GM12874 (cell line): ENCODE measurements around the gene DAPK2.

Source experiments
- TF ChIP-seq, protein P1 (sequence below): IDR thresholded peaks from 2 replicates; pipeline ENCODE4 v1.5.1; 2011; ENCODE audit warnings: low read depth, mild to moderate bottlenecking, control low read depth, low read length, moderate library complexity; ENCODE audit not compliant: insufficient read depth

Gene DAPK2

DNA sequence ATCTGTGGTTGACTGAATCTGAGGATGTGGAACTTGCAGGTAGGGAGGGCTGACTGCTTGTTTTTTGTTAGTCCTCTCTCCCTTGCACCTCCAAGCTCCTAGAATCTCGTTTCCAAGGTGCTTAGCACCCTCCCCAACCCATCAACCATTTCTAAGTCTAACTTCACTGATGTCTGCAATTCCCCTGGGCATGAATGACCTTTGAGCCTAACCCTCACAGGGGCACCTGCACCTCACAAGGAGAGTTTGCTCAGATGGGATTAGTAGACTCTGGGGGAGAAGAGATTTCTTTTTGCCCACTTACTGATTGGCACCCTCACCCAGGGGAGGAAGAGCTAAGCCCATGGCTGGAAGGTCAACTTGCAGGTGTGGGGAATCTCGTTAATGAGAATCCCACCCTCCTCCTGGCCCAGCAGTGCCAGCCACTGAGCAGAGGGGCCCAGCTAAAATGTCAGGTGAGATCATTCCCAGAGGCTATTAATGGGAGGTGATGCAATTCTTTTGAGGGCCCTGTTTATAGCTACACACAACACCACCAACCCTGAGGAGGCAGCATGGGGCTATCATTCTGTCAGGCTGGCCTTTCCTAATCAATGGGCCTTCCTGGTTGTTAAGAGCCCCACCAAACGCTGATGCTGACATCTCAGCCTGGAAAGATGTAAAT lies 130.9 kb downstream of the DAPK2 start:
- TF ChIP-seq, protein P1, sequence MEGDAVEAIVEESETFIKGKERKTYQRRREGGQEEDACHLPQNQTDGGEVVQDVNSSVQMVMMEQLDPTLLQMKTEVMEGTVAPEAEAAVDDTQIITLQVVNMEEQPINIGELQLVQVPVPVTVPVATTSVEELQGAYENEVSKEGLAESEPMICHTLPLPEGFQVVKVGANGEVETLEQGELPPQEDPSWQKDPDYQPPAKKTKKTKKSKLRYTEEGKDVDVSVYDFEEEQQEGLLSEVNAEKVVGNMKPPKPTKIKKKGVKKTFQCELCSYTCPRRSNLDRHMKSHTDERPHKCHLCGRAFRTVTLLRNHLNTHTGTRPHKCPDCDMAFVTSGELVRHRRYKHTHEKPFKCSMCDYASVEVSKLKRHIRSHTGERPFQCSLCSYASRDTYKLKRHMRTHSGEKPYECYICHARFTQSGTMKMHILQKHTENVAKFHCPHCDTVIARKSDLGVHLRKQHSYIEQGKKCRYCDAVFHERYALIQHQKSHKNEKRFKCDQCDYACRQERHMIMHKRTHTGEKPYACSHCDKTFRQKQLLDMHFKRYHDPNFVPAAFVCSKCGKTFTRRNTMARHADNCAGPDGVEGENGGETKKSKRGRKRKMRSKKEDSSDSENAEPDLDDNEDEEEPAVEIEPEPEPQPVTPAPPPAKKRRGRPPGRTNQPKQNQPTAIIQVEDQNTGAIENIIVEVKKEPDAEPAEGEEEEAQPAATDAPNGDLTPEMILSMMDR: no peak

DNA sequence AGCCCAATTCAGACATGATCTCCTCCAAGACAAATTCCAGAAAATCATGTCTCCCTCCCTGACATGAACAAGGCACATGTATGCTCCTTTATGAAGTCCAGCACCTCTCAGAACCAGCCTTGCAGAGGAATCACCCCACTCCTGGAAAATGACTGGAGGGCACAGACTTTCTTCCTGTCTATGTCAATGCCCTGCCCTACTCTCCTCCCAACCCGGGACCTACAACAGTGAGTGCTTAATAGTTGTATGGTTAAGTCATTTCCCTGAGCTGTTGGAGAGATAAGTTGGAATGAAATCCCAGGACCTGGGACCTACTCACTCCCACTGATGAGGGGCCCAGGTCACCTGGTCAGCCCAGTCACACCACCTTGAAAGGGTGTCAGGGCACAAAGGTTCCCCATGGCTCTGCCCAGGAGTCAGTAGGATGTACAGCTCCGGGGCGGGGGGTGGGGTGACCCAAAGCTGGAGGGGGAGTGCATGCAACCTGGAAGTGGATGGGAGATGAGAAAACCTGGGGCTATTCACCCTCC lies 132.4 kb downstream of the DAPK2 start:
- TF ChIP-seq, protein P1: no peak

DNA sequence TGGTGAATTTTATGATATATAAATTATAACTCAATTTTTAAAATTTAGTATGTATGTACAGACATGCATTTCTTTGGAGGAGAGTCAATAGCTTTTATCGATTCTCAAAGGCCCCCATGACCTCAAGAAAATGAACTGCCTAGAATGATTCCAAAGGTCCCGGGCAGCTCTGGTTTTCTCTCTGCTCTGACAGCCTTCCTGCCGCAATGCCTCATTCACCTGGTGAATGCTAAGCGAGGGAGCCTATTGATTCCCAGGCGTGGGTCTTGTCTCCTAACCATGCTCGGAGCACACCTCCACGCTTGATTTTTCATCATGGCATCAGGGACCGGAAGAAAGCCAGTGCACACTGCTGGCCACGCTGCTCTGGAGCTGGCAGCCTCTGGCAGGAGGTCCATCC lies 132.9 kb downstream of the DAPK2 start:
- TF ChIP-seq, protein P1: no peak

DNA sequence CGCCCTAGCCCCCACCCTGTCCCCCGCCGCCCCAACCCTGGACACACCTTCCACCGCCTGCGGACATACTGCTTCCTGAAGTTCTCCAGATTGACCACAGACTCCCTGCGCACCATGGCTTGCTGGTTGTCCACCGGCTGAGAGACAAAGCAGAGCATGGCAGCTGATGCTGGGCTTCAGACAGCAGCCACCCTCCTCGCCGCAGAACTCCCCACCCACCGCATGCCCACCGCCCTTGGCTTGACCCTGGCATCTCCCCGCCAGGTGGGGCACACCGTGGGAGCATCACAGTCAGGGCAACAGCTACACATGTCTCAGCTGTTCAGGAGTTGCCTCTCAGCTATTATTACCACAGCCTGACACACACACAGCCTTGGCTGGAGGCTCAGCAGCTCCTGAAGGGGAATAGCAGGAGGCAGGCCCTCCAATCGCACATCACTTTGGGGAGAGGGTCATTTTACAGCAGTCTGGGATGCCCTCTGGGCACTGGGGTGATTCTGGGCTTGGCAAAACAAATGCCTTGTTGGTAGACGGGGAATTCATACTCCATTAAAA lies 134.1 kb downstream of the DAPK2 start:
- TF ChIP-seq, protein P1: no peak

DNA sequence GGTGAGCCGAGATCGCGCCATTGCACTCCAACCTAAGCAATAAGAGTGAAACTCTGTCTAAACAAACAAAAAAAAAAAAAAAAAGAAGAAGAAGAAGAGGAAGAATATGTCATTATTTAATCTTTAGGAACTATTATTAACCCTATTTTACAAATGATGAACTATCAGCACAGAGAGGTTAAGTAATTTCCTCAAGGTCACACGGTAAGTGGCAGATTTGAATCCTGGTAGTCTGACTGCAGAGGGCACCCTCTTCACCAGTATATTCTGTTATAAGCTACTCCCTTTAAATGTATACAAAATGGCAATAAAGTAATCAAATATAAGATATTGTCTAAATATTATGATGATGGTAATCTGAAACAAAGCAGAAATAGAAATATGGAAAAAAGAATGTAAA lies 135.1 kb downstream of the DAPK2 start:
- TF ChIP-seq, protein P1: no peak

DNA sequence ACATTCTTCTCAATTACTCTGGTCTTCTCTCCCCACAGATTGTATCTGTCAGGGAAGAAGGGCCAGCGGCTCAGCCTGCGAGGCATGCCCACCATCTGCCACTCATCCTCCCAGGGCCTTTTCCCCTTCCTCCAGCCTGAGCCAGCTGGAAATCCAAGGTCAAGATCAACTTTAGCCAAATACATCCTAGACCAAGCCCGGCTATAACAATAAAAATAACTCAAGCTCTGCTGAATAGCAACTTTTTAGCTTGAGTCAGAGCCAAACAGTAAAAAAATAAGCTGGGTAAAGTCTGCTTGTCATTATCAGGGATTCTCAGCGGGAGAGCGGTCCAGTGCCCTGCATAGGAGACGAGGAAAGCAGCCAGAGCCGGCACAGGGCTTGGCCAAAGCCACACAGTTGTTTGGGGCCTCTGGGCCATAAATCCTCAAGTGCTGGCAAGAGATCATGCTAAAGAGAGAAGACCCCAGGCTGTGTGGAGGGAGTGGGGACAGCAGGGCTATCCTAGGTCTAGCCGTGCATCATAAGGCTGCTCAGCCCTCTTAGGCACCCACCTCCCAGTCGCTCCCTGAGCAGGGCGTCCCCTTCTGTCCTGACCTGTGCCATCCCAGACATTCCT lies 136.4 kb downstream of the DAPK2 start:
- TF ChIP-seq, protein P1: no peak

DNA sequence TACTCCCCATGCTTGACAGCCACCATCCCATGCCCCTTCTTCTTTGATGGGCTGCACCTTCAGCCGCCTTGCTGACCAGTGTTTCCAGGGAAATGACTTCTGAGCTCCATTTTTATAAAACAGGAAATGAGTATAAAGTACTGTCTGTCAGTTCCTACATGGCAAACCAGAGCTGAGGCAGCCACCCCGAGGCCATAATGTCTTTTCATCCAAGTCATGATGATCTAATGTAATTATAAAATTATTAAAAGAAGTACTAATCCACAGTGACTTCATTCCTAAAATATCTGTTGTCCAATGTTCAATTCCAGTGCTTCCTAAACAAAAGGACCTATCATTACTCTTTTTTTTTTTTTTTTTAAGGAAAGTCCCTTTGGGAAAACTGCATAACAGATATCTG lies 137.3 kb downstream of the DAPK2 start:
- TF ChIP-seq, protein P1: no peak
